GM12891 (cell line): Measurements from ENCODE around the gene GOLGA7B.

Source experiments
- PAX5 ChIP-seq: IDR thresholded peaks from 2 replicates; pipeline ENCODE4 v1.6.1; 2011; ENCODE audit warnings: low read length, moderate library complexity, mild to moderate bottlenecking; ENCODE audit not compliant: insufficient read depth, severe bottlenecking
- POLR2A ChIP-seq: IDR thresholded peaks from 2 replicates; pipeline ENCODE4 v1.6.1; 2011; ENCODE audit warnings: low read depth, low read length, control low read depth
- POLR2AphosphoS5 ChIP-seq: IDR thresholded peaks from 2 replicates; pipeline ENCODE4 v1.6.1; 2011; ENCODE audit warnings: low read depth, low read length, control low read depth
- POU2F2 ChIP-seq: IDR thresholded peaks from 2 replicates; pipeline ENCODE4 v1.6.1; 2011; ENCODE audit warnings: low read depth, mild to moderate bottlenecking, control low read depth, low read length, moderate library complexity
- TAF1 ChIP-seq: IDR thresholded peaks from 2 replicates; pipeline ENCODE4 v1.6.1; 2011; ENCODE audit warnings: low read depth, low read length, control low read depth

GRCh38 chr10:97813311-97813710 is 36.3 kb upstream of the GOLGA7B start:
- no peak for TF ChIP-seq POLR2A
- TF ChIP-seq POLR2AphosphoS5: no peak
- no peak for TF ChIP-seq TAF1
- TF ChIP-seq PAX5: no peak
- no peak for TF ChIP-seq POU2F2
